ENCODE data around the gene NTRK3.

Gene NTRK3

DNA sequence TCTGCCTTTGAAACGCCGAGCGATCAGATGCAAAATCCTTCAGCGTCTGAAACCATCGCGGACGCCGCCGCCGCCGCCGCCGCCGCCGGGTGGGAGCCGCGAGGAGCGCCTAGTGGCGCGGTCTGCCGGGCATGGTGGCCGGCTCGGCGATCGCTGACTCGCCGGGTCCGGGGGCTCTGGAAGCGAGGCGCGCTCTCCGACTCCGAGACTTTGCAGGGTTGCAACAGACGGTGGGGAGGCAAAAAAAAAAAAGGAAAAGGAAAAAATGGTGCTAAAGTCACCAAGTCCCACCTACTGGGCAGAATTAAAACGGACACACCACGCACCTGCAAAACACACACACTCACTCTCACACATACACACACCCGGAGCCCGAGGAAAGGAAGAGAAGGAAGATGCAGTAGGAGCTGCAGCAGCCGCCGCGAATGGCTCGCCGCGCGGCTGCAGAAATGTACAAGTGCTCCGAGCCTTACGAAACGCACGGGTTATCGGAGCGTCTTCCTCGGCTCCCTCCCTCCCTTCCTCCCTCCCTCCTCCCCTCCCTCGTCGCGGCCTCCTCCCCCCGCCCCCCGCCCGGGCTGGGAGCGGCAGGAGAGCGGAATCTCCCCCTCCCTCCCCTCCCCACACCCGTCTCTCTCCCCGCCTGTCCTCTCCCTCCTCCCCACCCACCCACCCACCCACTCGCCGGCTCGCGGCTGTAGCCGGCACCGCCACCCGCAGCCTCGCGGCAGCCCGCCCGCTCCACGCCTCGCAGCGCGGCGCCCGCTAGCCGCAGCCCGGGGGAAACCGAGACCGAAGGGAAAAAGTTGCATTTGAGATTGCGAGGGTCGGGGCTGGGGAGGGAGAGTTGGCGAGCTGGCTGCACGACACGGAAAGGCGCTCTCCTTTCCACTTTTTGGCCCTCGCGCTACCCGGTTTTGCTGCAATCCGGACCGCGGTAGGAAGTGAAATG, at the start of gene NTRK3:
Gene NTRK3, minus strand, starts transcription at position 461 of the 952 bp plus-strand sequence. CDS start 586 bp downstream, outside the sequence.
- no peak within 1 kb of the TSS for H3K4me3 ChIP-seq (ENCODE audit: control insufficient read depth, low read depth, low read length)
- DNase-seq (ENCODE audit: low read depth) = no peak

GRCh38 chr15:88303395-88303794, 46.9 kb upstream of the NTRK3 start:
- no peak for DNase-seq (ENCODE audit: low read depth)
- TF ChIP-seq, protein P1, sequence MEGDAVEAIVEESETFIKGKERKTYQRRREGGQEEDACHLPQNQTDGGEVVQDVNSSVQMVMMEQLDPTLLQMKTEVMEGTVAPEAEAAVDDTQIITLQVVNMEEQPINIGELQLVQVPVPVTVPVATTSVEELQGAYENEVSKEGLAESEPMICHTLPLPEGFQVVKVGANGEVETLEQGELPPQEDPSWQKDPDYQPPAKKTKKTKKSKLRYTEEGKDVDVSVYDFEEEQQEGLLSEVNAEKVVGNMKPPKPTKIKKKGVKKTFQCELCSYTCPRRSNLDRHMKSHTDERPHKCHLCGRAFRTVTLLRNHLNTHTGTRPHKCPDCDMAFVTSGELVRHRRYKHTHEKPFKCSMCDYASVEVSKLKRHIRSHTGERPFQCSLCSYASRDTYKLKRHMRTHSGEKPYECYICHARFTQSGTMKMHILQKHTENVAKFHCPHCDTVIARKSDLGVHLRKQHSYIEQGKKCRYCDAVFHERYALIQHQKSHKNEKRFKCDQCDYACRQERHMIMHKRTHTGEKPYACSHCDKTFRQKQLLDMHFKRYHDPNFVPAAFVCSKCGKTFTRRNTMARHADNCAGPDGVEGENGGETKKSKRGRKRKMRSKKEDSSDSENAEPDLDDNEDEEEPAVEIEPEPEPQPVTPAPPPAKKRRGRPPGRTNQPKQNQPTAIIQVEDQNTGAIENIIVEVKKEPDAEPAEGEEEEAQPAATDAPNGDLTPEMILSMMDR (conservative IDR thresholded peaks at IDR 0.05; ENCODE audit: control insufficient read depth, insufficient read depth, low read depth, low read length) = no peak
- no peak overlapping the region for H3K4me3 ChIP-seq (ENCODE audit: control insufficient read depth, low read depth, low read length)

More for the DNA sequence above, at the start of gene NTRK3:
- TF ChIP-seq, protein P1 (conservative IDR thresholded peaks at IDR 0.05; ENCODE audit: control insufficient read depth, insufficient read depth, low read depth, low read length) = no peak

- H3K4me3 ChIP-seq (ENCODE audit: control insufficient read depth, low read depth, low read length) = no peak overlapping the region
- TF ChIP-seq, protein P1 (conservative IDR thresholded peaks at IDR 0.05; ENCODE audit: control insufficient read depth, insufficient read depth, low read depth, low read length) = no peak
- DNase-seq (ENCODE audit: low read depth) = no peak
These were observed 45.8 kb upstream of the NTRK3 start for GRCh38 chr15:88302373-88302772.

- TF ChIP-seq, protein P1 (conservative IDR thresholded peaks at IDR 0.05; ENCODE audit: control insufficient read depth, insufficient read depth, low read depth, low read length) = no peak
- no peak overlapping the region for H3K4me3 ChIP-seq (ENCODE audit: control insufficient read depth, low read depth, low read length)
- DNase-seq (ENCODE audit: low read depth) = no peak
These were observed 44.8 kb upstream of the NTRK3 start for GRCh38 chr15:88301311-88301710.

DNA sequence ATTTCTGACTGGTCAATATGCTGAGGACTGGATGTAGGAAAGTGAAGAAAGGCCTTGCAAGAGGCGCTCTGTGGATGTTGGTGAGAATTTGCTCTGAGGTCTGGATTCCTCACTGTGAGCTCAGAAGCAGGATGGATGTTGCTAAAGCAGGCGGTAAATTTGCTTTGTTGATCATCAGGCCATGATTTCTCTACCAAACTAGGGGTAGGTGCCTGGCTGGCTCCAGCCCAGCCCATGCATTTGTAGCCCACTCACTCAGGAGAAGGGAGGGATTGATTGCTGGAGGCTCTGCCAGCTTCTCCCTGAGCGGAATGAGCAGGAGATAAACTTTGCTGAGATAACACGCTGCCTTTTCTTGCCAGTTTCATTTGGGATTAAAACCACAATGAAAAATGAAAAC, 44.3 kb upstream of the NTRK3 start:
- DNase-seq (ENCODE audit: low read depth) = no peak

GRCh38 chr15:88300089-88300488, 43.5 kb upstream of the NTRK3 start:
- TF ChIP-seq, protein P1 (conservative IDR thresholded peaks at IDR 0.05; ENCODE audit: control insufficient read depth, insufficient read depth, low read depth, low read length) = no peak
- H3K4me3 ChIP-seq (ENCODE audit: control insufficient read depth, low read depth, low read length) = no peak overlapping the region
- no peak for DNase-seq (ENCODE audit: low read depth)

More for the DNA sequence above, 44.3 kb upstream of the NTRK3 start:
- TF ChIP-seq, protein P1 (conservative IDR thresholded peaks at IDR 0.05; ENCODE audit: control insufficient read depth, insufficient read depth, low read depth, low read length) = no peak
- H3K4me3 ChIP-seq (ENCODE audit: control insufficient read depth, low read depth, low read length) = no peak overlapping the region

Measured in fibroblast of mammary gland (primary cell).